PC-9 (cell line): Measurements from ENCODE around the gene UFC1.

Source experiments
- CTCF ChIP-seq: fragments of 200-600 bp; sonication (generic); conservative IDR thresholded peaks from 2 replicates; pipeline ENCODE4 v1.6.1; 2017; ENCODE audit warnings: mixed run types, antibody characterized with exemption, mild to moderate bottlenecking, moderate library complexity
- EZH2 ChIP-seq: fragments of 200-600 bp; sonication (generic); IDR thresholded peaks from 2 replicates; pipeline ENCODE4 v1.8.0; 2017; ENCODE audit warnings: antibody characterized with exemption, low read depth

DNA sequence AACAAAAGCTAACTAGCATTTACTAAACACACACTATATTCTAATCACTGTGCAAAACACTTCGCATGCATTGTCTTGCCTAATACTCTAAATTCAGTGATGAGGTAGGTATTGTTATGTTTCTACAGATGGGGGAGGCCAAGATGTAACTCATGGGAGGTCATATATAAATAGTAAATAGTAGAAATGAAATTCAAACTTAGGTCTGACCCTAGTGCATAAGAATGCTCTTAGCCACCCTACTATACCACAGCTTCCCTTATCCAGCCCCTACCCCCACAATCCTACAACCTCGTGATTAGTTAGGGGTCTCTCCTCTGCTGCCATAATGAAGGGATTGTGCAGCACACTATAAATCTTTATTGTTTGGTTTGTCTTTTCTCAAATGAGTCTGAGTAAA, 39.2 kb upstream of the UFC1 start:
- no peak for TF ChIP-seq CTCF
- no peak for TF ChIP-seq EZH2
